D721Med (cell line): ENCODE data around the gene CIB4.

Experiments
- DNase-seq: peaks from one replicate; pipeline ENCODE4 v3.0.0; 2011; ENCODE audit warnings: low spot score; ENCODE audit not compliant: insufficient read length
- FAIRE-seq: peaks from 2 replicates; lab custom pipeline; 2011; peaks lifted over from hg19 to GRCh38; lab: Jason Lieb, UNC
- TF ChIP-seq, protein P1 (sequence below): IDR thresholded peaks from 2 replicates; pipeline ENCODE4 v1.5.1; 2012; ENCODE audit warnings: mild to moderate bottlenecking, control low read depth; ENCODE audit not compliant: insufficient read depth; ENCODE audit errors: missing control alignments

CIB4 gene

DNA sequence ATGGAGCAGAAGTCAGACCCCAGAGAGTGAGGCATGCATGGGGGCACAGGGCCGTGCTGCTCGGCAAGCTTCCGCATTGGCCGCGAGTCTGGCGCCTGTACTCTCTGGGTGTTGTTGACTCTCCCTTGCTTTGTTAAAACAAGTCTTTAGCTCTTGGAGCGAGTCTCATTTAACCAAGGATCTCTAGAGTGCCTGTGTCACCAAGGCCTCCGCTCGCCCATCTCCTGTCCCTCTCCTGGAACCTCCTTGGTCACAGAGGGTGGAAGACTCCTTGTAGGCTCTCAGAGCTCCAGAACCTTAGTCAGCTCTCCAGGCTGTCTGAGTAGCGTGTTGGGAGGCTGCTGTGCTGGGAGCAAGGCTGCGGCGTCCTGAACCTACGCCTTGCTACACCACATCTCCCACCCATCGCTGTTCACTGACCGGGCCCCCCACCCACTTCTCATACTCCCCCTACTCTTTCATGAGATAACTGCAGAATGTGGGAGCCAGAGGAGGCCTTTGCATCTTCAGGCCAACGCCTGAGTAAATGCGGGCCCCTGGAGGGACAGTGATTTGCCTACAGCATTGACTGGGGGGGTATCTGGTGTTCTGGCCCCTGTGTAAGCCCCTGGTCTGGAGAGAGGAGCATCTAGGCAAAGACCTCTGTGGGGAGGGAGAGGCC, 66.1 kb downstream of the CIB4 start:
- TF ChIP-seq, protein P1, sequence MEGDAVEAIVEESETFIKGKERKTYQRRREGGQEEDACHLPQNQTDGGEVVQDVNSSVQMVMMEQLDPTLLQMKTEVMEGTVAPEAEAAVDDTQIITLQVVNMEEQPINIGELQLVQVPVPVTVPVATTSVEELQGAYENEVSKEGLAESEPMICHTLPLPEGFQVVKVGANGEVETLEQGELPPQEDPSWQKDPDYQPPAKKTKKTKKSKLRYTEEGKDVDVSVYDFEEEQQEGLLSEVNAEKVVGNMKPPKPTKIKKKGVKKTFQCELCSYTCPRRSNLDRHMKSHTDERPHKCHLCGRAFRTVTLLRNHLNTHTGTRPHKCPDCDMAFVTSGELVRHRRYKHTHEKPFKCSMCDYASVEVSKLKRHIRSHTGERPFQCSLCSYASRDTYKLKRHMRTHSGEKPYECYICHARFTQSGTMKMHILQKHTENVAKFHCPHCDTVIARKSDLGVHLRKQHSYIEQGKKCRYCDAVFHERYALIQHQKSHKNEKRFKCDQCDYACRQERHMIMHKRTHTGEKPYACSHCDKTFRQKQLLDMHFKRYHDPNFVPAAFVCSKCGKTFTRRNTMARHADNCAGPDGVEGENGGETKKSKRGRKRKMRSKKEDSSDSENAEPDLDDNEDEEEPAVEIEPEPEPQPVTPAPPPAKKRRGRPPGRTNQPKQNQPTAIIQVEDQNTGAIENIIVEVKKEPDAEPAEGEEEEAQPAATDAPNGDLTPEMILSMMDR: no peak
- DNase-seq (no peak), FAIRE-seq (no peak)

DNA sequence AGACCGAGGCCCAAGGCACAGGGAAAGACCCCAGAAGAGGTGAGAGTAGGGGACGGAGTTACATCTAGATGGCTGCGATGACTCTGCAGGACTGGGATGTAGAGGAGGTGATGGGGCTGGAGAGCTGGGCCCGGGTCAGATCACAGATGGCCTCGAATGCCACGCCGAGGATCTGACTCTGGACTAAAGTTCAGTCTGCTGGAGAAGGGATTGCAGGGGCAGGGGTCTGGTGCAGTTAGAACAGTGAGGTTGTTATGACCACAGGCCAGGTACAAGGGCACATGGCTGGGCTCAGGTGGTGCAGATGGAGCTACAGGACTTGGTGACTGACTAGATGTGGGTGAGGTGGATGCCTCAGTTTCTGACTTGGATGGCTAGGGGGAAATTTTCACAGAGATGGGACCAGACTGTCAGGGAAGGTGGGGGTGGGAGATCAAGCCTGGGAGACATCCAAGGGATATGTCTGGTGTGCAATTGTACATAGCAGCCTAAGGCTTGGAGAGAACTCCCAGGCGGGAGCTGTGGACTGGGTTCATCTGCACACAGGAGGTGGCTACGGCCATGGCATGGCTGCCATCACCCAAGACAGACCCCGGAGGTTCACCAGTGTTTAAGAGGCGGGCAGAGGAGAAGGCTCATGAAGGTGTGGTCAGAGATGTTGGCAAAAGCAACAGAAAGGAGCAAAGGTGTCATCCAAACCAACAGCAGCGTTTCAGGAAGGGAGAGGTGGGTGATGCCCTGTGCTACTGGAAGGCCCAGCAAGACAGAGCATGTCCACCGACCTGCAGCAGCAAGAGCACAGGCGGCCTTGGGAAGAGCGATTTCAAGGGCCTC, 66.9 kb downstream of the CIB4 start:
- TF ChIP-seq, protein P1: no peak
- FAIRE-seq (no peak), DNase-seq (no peak)

DNA sequence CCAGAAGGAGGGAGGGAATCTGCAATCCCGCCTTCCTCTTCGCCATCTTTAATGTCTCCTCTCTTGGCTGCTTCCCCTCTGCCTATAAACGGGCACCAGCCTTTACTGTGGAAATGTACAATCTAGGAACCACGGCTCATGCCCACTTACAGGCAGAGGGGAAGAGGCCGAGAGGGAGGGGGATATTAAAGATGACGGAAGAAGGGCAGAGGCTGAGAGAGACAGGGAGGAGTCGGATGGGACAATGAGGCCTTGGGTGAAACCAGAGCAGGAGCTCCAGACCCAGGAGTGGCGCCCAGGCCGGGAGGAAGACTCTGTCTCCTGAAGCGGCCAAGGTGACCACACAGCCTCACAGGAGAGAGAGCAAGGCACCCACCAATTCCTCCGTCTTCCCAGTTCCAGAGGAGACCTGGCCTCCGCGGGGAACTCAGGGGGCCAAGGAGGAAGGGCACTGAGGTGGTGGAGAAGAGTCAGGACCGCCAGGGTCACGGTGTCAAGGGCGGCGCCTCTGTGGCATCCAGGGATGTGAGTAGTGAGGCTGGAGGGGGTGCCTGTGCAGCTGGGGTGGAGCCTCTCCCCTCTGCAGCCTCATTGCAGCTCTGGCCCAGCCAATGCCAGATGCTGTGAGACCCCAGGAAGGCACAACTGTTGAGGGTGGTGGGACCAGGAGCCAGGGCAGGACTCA, 67.8 kb downstream of the CIB4 start:
- FAIRE-seq: no peak
- DNase-seq: no peak
- TF ChIP-seq, protein P1: no peak

DNA sequence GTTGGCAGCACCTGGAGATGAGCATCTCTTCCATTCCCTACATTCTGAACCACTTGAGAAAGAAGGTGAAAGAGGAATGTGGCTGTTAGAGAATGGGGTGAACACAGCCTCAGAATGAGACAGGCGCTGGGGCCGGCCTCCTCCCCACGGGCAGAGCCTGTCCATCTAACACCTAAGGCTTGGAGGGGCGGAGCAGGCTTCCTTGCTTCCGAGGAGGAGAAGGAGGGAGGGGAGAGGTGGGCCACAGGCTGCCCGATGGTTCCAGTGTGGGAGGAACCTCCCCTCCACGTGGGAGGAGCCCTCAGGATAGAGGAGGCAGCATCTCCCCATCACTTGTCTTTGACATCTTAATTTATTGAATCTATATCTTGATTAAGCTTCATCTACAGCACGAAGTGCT, 68.6 kb downstream of the CIB4 start:
- FAIRE-seq (no peak), DNase-seq (no peak)
- TF ChIP-seq, protein P1: no peak

DNA sequence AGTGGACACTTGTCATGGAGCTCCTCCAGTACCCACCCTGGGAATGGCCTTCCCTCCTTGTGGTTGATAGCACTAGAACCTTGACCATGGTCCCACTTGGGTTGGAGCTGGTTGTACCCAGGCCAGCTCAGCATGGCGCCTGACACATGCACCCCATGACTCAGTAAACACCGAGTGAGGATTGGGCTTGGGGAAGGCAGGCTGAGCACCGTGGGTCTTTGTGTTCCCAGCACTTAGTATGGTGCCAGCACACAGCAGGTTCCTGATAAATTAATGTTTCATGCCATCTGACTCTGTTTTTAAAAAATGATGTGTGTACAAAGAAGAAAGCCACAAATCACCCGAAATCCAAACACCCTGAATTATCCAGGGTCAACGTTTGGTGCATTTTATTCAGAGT, 69.8 kb downstream of the CIB4 start:
- TF ChIP-seq, protein P1: no peak
- no peak for DNase-seq
- FAIRE-seq: no peak

DNA sequence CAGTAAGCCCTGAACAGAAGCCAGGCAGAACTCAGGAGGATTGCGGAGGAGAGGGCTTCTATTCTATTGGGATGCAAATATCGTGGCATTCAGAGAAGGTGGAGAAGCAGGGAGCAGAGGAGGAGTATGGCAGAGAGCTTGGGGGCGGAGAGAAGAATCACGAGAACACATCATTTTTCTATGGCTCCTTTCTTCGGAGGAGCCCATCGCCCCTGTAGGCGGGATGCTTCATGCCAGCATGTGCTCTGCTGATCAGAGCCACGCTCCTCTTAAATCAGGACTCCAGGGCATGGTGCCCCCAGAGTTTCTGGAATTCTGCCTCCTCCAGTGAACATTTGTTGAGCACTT, 71.1 kb downstream of the CIB4 start:
- DNase-seq (no peak), FAIRE-seq (no peak)
- TF ChIP-seq, protein P1: no peak
